HG03378 (cell line): ENCODE results near the gene INPP5J.

ENCODE experiments used
- ATAC-seq: cut with Tn5 transposase; IDR thresholded peaks from one replicate; pipeline ENCODE4 v1.9.1; 2021; ENCODE audit warnings: mild to moderate bottlenecking, moderate library complexity; ENCODE audit not compliant: unreplicated experiment

Gene INPP5J

GRCh38 chr22:31123292-31123602 lies 481 bp downstream of the INPP5J start:
- no peak for ATAC-seq

GRCh38 chr22:31124290-31124689 lies 1.5 kb downstream of the INPP5J start:
- ATAC-seq, result no peak

GRCh38 chr22:31124811-31125465 lies 2.2 kb downstream of the INPP5J start:
- no peak for ATAC-seq

GRCh38 chr22:31125521-31126117 lies 2.9 kb downstream of the INPP5J start:
- no peak for ATAC-seq

GRCh38 chr22:31126128-31126868 lies 3.5 kb downstream of the INPP5J start:
- ATAC-seq, result no peak

GRCh38 chr22:31126869-31127175 lies 4.1 kb downstream of the INPP5J start:
- no peak for ATAC-seq

GRCh38 chr22:31127181-31127772 lies 4.5 kb downstream of the INPP5J start:
- ATAC-seq, result no peak

- no peak for ATAC-seq
These were observed 5.4 kb downstream of the INPP5J start for GRCh38 chr22:31128156-31128555.

GRCh38 chr22:31130873-31131272 lies 8.1 kb downstream of the INPP5J start:
- no peak for ATAC-seq

GRCh38 chr22:31133911-31134310 lies 11.1 kb downstream of the INPP5J start:
- no peak for ATAC-seq

- ATAC-seq, result no peak
These were observed 11.9 kb downstream of the INPP5J start for GRCh38 chr22:31134688-31135087.

GRCh38 chr22:31135706-31136105 lies 12.9 kb downstream of the INPP5J start:
- ATAC-seq, result no peak

GRCh38 chr22:31136155-31136554 lies 13.4 kb downstream of the INPP5J start:
- no peak for ATAC-seq

GRCh38 chr22:31136711-31137110 lies 13.9 kb downstream of the INPP5J start:
- no peak for ATAC-seq

GRCh38 chr22:31137721-31138120 lies 15.0 kb downstream of the INPP5J start:
- no peak for ATAC-seq

- ATAC-seq, result no peak
These were observed 15.4 kb downstream of the INPP5J start for GRCh38 chr22:31138126-31138525.

GRCh38 chr22:31139066-31139465 lies 16.3 kb downstream of the INPP5J start:
- ATAC-seq, result no peak

- no peak for ATAC-seq
These were observed 17.3 kb downstream of the INPP5J start, which contains the start of gene PLA2G3 for GRCh38 chr22:31139866-31140716. Gene PLA2G3, minus strand, starts transcription at chr22:31140508. Its CDS starts 154 bp downstream, at chr22:31140354.

- no peak for ATAC-seq
These were observed 18.0 kb downstream of the INPP5J start for GRCh38 chr22:31140746-31141145.

- ATAC-seq, result no peak
These were observed 18.8 kb downstream of the INPP5J start for GRCh38 chr22:31141551-31141950.

GRCh38 chr22:31142285-31142684 lies 19.5 kb downstream of the INPP5J start:
- no peak for ATAC-seq
